ENCODE data around the gene CHMP6.
"Not testable (repeated sequence)": the region's sequence is repeated elsewhere in the genome, so short reads cannot be mapped to it uniquely, and the experiment has no call there.

CHMP6 gene

GRCh38 chr17:81025741-81026129 lies 34.1 kb downstream of the CHMP6 start:
- no peak for DNase-seq (ENCODE audit: low spot score)
- in situ Hi-C loops (cut with MboI; ENCODE audit: low sequenced_read_pairs, unreplicated experiment) = no loop called here
- no peak for TF ChIP-seq CTCF (IDR thresholded peaks at IDR 0.05; ENCODE audit: borderline replicate concordance, control extremely low read depth, extremely low read depth, insufficient read depth, missing control alignments)

GRCh38 chr17:81026266-81027036 lies 34.8 kb downstream of the CHMP6 start:
- in situ Hi-C loops (cut with MboI; ENCODE audit: low sequenced_read_pairs, unreplicated experiment) = no loop called here
- TF ChIP-seq CTCF (IDR thresholded peaks at IDR 0.05; ENCODE audit: borderline replicate concordance, control extremely low read depth, extremely low read depth, insufficient read depth, missing control alignments) = no peak
- DNase-seq (ENCODE audit: low spot score) = no peak

GRCh38 chr17:81027038-81027437 lies 35.4 kb downstream of the CHMP6 start:
- in situ Hi-C loops (cut with MboI; ENCODE audit: low sequenced_read_pairs, unreplicated experiment) = no loop called here
- no peak for TF ChIP-seq CTCF (IDR thresholded peaks at IDR 0.05; ENCODE audit: borderline replicate concordance, control extremely low read depth, extremely low read depth, insufficient read depth, missing control alignments)
- no peak for DNase-seq (ENCODE audit: low spot score)

- in situ Hi-C loops (cut with MboI; ENCODE audit: low sequenced_read_pairs, unreplicated experiment) = no loop called here
- TF ChIP-seq CTCF (IDR thresholded peaks at IDR 0.05; ENCODE audit: borderline replicate concordance, control extremely low read depth, extremely low read depth, insufficient read depth, missing control alignments) = no peak
- no peak for DNase-seq (ENCODE audit: low spot score)
Measured at GRCh38 chr17:81027591-81028505, 36.2 kb downstream of the CHMP6 start.

GRCh38 chr17:81028506-81028858 lies 36.8 kb downstream of the CHMP6 start:
- in situ Hi-C loops (cut with MboI; ENCODE audit: low sequenced_read_pairs, unreplicated experiment) = no loop called here
- TF ChIP-seq CTCF (IDR thresholded peaks at IDR 0.05; ENCODE audit: borderline replicate concordance, control extremely low read depth, extremely low read depth, insufficient read depth, missing control alignments) = no peak
- no peak for DNase-seq (ENCODE audit: low spot score)

- DNase-seq (ENCODE audit: low spot score) = no peak
- in situ Hi-C loops (cut with MboI; ENCODE audit: low sequenced_read_pairs, unreplicated experiment) = no loop called here
- TF ChIP-seq CTCF (IDR thresholded peaks at IDR 0.05; ENCODE audit: borderline replicate concordance, control extremely low read depth, extremely low read depth, insufficient read depth, missing control alignments) = no peak
Measured at GRCh38 chr17:81029859-81030258, 38.2 kb downstream of the CHMP6 start.

GRCh38 chr17:81030312-81030711 lies 38.7 kb downstream of the CHMP6 start:
- in situ Hi-C loops (cut with MboI; ENCODE audit: low sequenced_read_pairs, unreplicated experiment); DNase-seq (ENCODE audit: low spot score): not testable (repeated sequence)

Measured in GM13976 (cell line).